HL-60 (cell line): ENCODE measurements around the gene RASA2.

Experiments
- POLR2AphosphoS5 ChIP-seq: IDR thresholded peaks from 2 replicates; pipeline ENCODE4 v1.6.1; 2012; ENCODE audit warnings: low read depth
- TF ChIP-seq, protein P1 (sequence below): IDR thresholded peaks from one replicate; pipeline ENCODE4 v1.5.1; 2011; ENCODE audit warnings: low read length, control low read depth, inconsistent platforms; ENCODE audit not compliant: insufficient read depth

- TF ChIP-seq POLR2AphosphoS5: no peak
- TF ChIP-seq, protein P1, sequence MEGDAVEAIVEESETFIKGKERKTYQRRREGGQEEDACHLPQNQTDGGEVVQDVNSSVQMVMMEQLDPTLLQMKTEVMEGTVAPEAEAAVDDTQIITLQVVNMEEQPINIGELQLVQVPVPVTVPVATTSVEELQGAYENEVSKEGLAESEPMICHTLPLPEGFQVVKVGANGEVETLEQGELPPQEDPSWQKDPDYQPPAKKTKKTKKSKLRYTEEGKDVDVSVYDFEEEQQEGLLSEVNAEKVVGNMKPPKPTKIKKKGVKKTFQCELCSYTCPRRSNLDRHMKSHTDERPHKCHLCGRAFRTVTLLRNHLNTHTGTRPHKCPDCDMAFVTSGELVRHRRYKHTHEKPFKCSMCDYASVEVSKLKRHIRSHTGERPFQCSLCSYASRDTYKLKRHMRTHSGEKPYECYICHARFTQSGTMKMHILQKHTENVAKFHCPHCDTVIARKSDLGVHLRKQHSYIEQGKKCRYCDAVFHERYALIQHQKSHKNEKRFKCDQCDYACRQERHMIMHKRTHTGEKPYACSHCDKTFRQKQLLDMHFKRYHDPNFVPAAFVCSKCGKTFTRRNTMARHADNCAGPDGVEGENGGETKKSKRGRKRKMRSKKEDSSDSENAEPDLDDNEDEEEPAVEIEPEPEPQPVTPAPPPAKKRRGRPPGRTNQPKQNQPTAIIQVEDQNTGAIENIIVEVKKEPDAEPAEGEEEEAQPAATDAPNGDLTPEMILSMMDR: no peak
Measured at GRCh38 chr3:141623691-141624090, 136.9 kb downstream of the RASA2 start.
